Uterus (tissue), 2 donors: ENCODE results near the gene MCM9.

Experiments used
- CTCF ChIP-seq, 4 experiments: fragments of 200-600 bp in 2 of 4; fragments of 450-650 bp in 2 of 4; sonication (generic) in 2 of 4; IDR thresholded peaks; one replicate each; pipeline ENCODE4 v1.5.1; 2016 to 2019; ENCODE audit warnings: antibody characterized with exemption in 4 of 4, mild to moderate bottlenecking in 2 of 4, moderate library complexity in 1 of 4
- POLR2A ChIP-seq, 2 donors: fragments of 450-650 bp; IDR thresholded peaks; one replicate each; pipeline ENCODE4 v1.6.1; 2016; ENCODE audit warnings: antibody characterized with exemption in 2 of 2, mild to moderate bottlenecking in 1 of 2, moderate library complexity in 1 of 2

- no peak for TF ChIP-seq CTCF (IDR thresholded peaks at IDR 0.05)
- no peak for TF ChIP-seq POLR2A (IDR thresholded peaks at IDR 0.05)
Observed at GRCh38 chr6:118912646-118913045, 22.3 kb downstream of the MCM9 start.
